Measurements from ENCODE around the gene SCAPER.

- TF ChIP-seq CTCF (conservative IDR thresholded peaks at IDR 0.05; ENCODE audit: low read depth, low read length): no peak
- TF ChIP-seq EZH2 (IDR thresholded peaks at IDR 0.05; ENCODE audit: borderline replicate concordance, low read depth, low read length, poor library complexity, severe bottlenecking): no peak
Measured at GRCh38 chr15:76939715-76940114, 34.6 kb upstream of the SCAPER start.
